Left hindlimb (tissue), 1 donor: ENCODE measurements around the gene PFKFB3.
"Not testable (repeated sequence)": the region's sequence is repeated elsewhere in the genome, so short reads cannot be mapped to it uniquely, and the experiment has no call there.

Experiments
- DNase-seq: peaks from one replicate; pipeline ENCODE4 v3.0.0-alpha.2; 2018

Gene PFKFB3

GRCh38 chr10:6275022-6275997 lies 72.6 kb downstream of the PFKFB3 start:
- DNase-seq: peak; percentile 77

GRCh38 chr10:6276356-6276755 lies 73.6 kb downstream of the PFKFB3 start:
- no peak for DNase-seq

GRCh38 chr10:6278519-6279120 lies 75.9 kb downstream of the PFKFB3 start:
- no peak for DNase-seq

- DNase-seq: no peak
These were observed 77.0 kb downstream of the PFKFB3 start for GRCh38 chr10:6279540-6280267.

GRCh38 chr10:6280291-6280690 lies 77.6 kb downstream of the PFKFB3 start:
- DNase-seq: no peak

GRCh38 chr10:6282454-6282958 lies 79.8 kb downstream of the PFKFB3 start:
- no peak for DNase-seq

GRCh38 chr10:6283655-6284054 lies 80.9 kb downstream of the PFKFB3 start:
- DNase-seq: no peak

- not testable (repeated sequence) for DNase-seq
These were observed 87.9 kb downstream of the PFKFB3 start for GRCh38 chr10:6290621-6291020.

GRCh38 chr10:6292741-6293151 lies 90.0 kb downstream of the PFKFB3 start:
- no peak for DNase-seq

- DNase-seq: not testable (repeated sequence)
These were observed 93.7 kb downstream of the PFKFB3 start for GRCh38 chr10:6296425-6296824.

- DNase-seq: no peak
These were observed 94.1 kb downstream of the PFKFB3 start for GRCh38 chr10:6296828-6297251.

- DNase-seq: no peak
These were observed 94.8 kb downstream of the PFKFB3 start for GRCh38 chr10:6297522-6297921.

- no peak for DNase-seq
These were observed 95.2 kb downstream of the PFKFB3 start for GRCh38 chr10:6297951-6298381.

- no peak for DNase-seq
These were observed 95.7 kb downstream of the PFKFB3 start for GRCh38 chr10:6298428-6298827.

GRCh38 chr10:6299234-6299633 lies 96.5 kb downstream of the PFKFB3 start:
- DNase-seq: no peak

GRCh38 chr10:6299743-6300105 lies 97.0 kb downstream of the PFKFB3 start:
- DNase-seq: no peak

GRCh38 chr10:6300106-6300783 lies 97.5 kb downstream of the PFKFB3 start:
- peak; percentile 65 for DNase-seq

- DNase-seq: no peak
These were observed 98.2 kb downstream of the PFKFB3 start for GRCh38 chr10:6300784-6301460.

GRCh38 chr10:6301488-6302075 lies 98.8 kb downstream of the PFKFB3 start:
- DNase-seq: no peak
